Measurements from ENCODE around the gene UNC13D. TPM values are rescaled to one million over a fixed set of nuclear protein-coding genes. Genes with fewer than 3 reads are reported as not detected.
"Not testable (repeated sequence)": the region's sequence is repeated elsewhere in the genome, so short reads cannot be mapped to it uniquely, and the experiment has no call there.

Gene UNC13D
- total RNA-seq, 2 donors from 2014 or later, result 270 to 289 TPM

- not testable (repeated sequence) for H3K27ac Mint-ChIP-seq; DNase-seq (ENCODE audit: low spot score); H3K36me3 Mint-ChIP-seq; H3K9me3 Mint-ChIP-seq; H3K4me3 Mint-ChIP-seq; ATAC-seq; H3K27me3 Mint-ChIP-seq
- peaks cover 13 to 17% of the 10 kb centered on the region in 2 donors for H3K4me1 Mint-ChIP-seq (ENCODE audit: low read depth in 2 of 2)
These were observed 7.4 kb upstream of the UNC13D start for GRCh38 chr17:75851693-75851991.

- Mint-ChIP-seq H3K27me3 (no peaks in the 10 kb centered on the region), H3K36me3 (no peaks in the 10 kb centered on the region), H3K27ac (no peak overlapping the region), H3K4me3 (no peak overlapping the region), H3K4me1 (ENCODE audit: low read depth in 2 of 2) (peaks cover 7 to 12% of the 10 kb centered on the region in 2 donors), H3K9me3 (no peaks in the 10 kb centered on the region)
- DNase-seq (ENCODE audit: low spot score), result no peak
- ATAC-seq, result no peak
These were observed 6.9 kb upstream of the UNC13D start for GRCh38 chr17:75850928-75851692.

GRCh38 chr17:75849724-75850123 lies 5.5 kb upstream of the UNC13D start:
- Mint-ChIP-seq H3K27ac (no peak overlapping the region), H3K36me3 (no peaks in the 10 kb centered on the region), H3K4me1 (ENCODE audit: low read depth in 2 of 2) (peaks cover 12 to 17% of the 10 kb centered on the region in 2 donors), H3K27me3 (no peaks in the 10 kb centered on the region), H3K9me3 (no peaks in the 10 kb centered on the region), H3K4me3 (no peak overlapping the region)
- DNase-seq (ENCODE audit: low spot score), result no peak
- ATAC-seq, result no peak

- no peak for DNase-seq (ENCODE audit: low spot score)
- Mint-ChIP-seq H3K27ac (no peak overlapping the region), H3K9me3 (no peaks in the 10 kb centered on the region), H3K4me1 (ENCODE audit: low read depth in 2 of 2) (peaks cover 8 to 15% of the 10 kb centered on the region in 2 donors), H3K27me3 (no peaks in the 10 kb centered on the region), H3K4me3 (no peak overlapping the region), H3K36me3 (no peaks in the 10 kb centered on the region)
- no peak for ATAC-seq
These were observed 5.1 kb upstream of the UNC13D start for GRCh38 chr17:75849279-75849646.

GRCh38 chr17:75848523-75849278 lies 4.5 kb upstream of the UNC13D start:
- Mint-ChIP-seq H3K4me3 (no peak overlapping the region), H3K27ac (no peak overlapping the region), H3K36me3 (no peaks in the 10 kb centered on the region), H3K9me3 (no peaks in the 10 kb centered on the region), H3K4me1 (ENCODE audit: low read depth in 2 of 2) (peaks cover 6 to 15% of the 10 kb centered on the region in 2 donors), H3K27me3 (no peaks in the 10 kb centered on the region)
- ATAC-seq (no peak), DNase-seq (ENCODE audit: low spot score) (no peak)

GRCh38 chr17:75847614-75848522 lies 3.7 kb upstream of the UNC13D start:
- DNase-seq (ENCODE audit: low spot score) (no peak), ATAC-seq (no peak)
- peaks cover 6 to 10% of the 10 kb centered on the region in 2 donors for H3K4me1 Mint-ChIP-seq (ENCODE audit: low read depth in 2 of 2)
- H3K4me3 Mint-ChIP-seq, result no peak overlapping the region
- H3K27ac Mint-ChIP-seq, result no peak overlapping the region
- no peaks in the 10 kb centered on the region for H3K27me3 Mint-ChIP-seq
- no peaks in the 10 kb centered on the region for H3K9me3 Mint-ChIP-seq
- no peaks in the 10 kb centered on the region for H3K36me3 Mint-ChIP-seq

- no peaks in the 10 kb centered on the region for H3K27me3 Mint-ChIP-seq
- no peaks in the 10 kb centered on the region for H3K36me3 Mint-ChIP-seq
- H3K27ac Mint-ChIP-seq, result no peak overlapping the region
- H3K4me3 Mint-ChIP-seq, result no peak overlapping the region
- no peak for DNase-seq (ENCODE audit: low spot score)
- no peaks in the 10 kb centered on the region for H3K9me3 Mint-ChIP-seq
- ATAC-seq, result no peak
- H3K4me1 Mint-ChIP-seq (ENCODE audit: low read depth in 2 of 2), result peaks cover 6 to 13% of the 10 kb centered on the region in 2 donors
These were observed 2.7 kb upstream of the UNC13D start for GRCh38 chr17:75846692-75847613.

- DNase-seq (ENCODE audit: low spot score) (no peak), ATAC-seq (no peak)
- no peaks in the 10 kb centered on the region for H3K9me3 Mint-ChIP-seq
- H3K27ac Mint-ChIP-seq, result peak overlapping the region; percentile 64 to 85
- H3K4me1 Mint-ChIP-seq (ENCODE audit: low read depth in 2 of 2), result peaks cover 6 to 13% of the 10 kb centered on the region in 2 donors
- no peak overlapping the region for H3K4me3 Mint-ChIP-seq
- H3K27me3 Mint-ChIP-seq, result no peaks in the 10 kb centered on the region
- H3K36me3 Mint-ChIP-seq, result no peaks in the 10 kb centered on the region
These were observed 1.9 kb upstream of the UNC13D start for GRCh38 chr17:75845933-75846691.

- H3K36me3 Mint-ChIP-seq, result no peaks in the 10 kb centered on the region
These were observed 981 bp upstream of the UNC13D start for GRCh38 chr17:75845058-75845711.

GRCh38 chr17:75844530-75845057 lies 390 bp upstream of the UNC13D start:
- Mint-ChIP-seq H3K4me1 (ENCODE audit: low read depth in 2 of 2) (peaks cover 6 to 13% of the 10 kb centered on the region in 2 donors), H3K27ac (peak overlapping the region; percentile 81 to 93), H3K27me3 (no peaks in the 10 kb centered on the region), H3K9me3 (no peaks in the 10 kb centered on the region), H3K4me3 (peak overlapping the region; percentile 89), H3K36me3 (no peaks in the 10 kb centered on the region)
- ATAC-seq (peak; percentile 2 to 34), DNase-seq (ENCODE audit: low spot score) (no peak)

More at GRCh38 chr17:75845058-75845711, 981 bp upstream of the UNC13D start:
- H3K4me1 Mint-ChIP-seq (ENCODE audit: low read depth in 2 of 2), result peaks cover 6 to 13% of the 10 kb centered on the region in 2 donors
- H3K4me3 Mint-ChIP-seq, result no peak overlapping the region
- H3K9me3 Mint-ChIP-seq, result no peaks in the 10 kb centered on the region
- H3K27ac Mint-ChIP-seq, result peak overlapping the region; percentile 64 to 85
- H3K27me3 Mint-ChIP-seq, result no peaks in the 10 kb centered on the region
- peak; percentile 77 for DNase-seq (ENCODE audit: low spot score)
- ATAC-seq, result peak; percentile 67 to 71

- Mint-ChIP-seq H3K9me3 (no peaks in the 10 kb centered on the region), H3K36me3 (no peaks in the 10 kb centered on the region), H3K27ac (peak overlapping the region; percentile 81 to 93), H3K27me3 (no peaks in the 10 kb centered on the region), H3K4me1 (ENCODE audit: low read depth in 2 of 2) (peaks cover 6 to 11% of the 10 kb centered on the region in 2 donors), H3K4me3 (peak overlapping the region; percentile 89)
- DNase-seq (ENCODE audit: low spot score) (no peak), ATAC-seq (peak in 1 of 2 donors; percentile 12)
These were observed 1.1 kb downstream of the UNC13D start for GRCh38 chr17:75842963-75843576.
